T-helper 17 cell (primary cell): ENCODE data around the gene GGT6. TPM values are rescaled to one million over a fixed set of nuclear protein-coding genes. Genes with fewer than 3 reads are reported as not detected.
"Not testable (repeated sequence)": the region's sequence is repeated elsewhere in the genome, so short reads cannot be mapped to it uniquely, and the experiment has no call there.

ENCODE experiments used
- ATAC-seq: fragments of 150-1000 bp; cut with Tn5 transposase; 2 replicates; pipeline ENCODE4 v1.10.0; 2021; ENCODE audit warnings: mild to moderate bottlenecking, moderate library complexity
- DNase-seq, 3 donors: peaks; one replicate each; pipeline versions ENCODE4 v3.0.0 to v3.0.0-alpha.2; 2020 to 2021
- H3K9me3 ChIP-seq: one replicate; pipeline ENCODE4 v1.7.0; 2013; ENCODE audit warnings: low read length, mild to moderate bottlenecking; ENCODE audit not compliant: control insufficient read depth, poor library complexity, severe bottlenecking
- H3K27ac Mint-ChIP-seq: one replicate; pipeline ENCODE4 v1.8.0; 2022; ENCODE audit warnings: mild to moderate bottlenecking, moderate library complexity, mixed read lengths
- H3K27me3 Mint-ChIP-seq: one replicate; pipeline ENCODE4 v1.8.0; 2022; ENCODE audit warnings: mixed read lengths
- H3K36me3 Mint-ChIP-seq: one replicate; pipeline ENCODE4 v1.8.0; 2022; ENCODE audit warnings: low read depth, mixed read lengths
- H3K4me1 Mint-ChIP-seq: one replicate; pipeline ENCODE4 v1.8.0; 2022; ENCODE audit warnings: mild to moderate bottlenecking, mixed read lengths
- H3K4me3 Mint-ChIP-seq: one replicate; pipeline ENCODE4 v1.8.0; 2022; ENCODE audit warnings: mild to moderate bottlenecking, moderate library complexity, mixed read lengths
- total RNA-seq, 4 donors: library from RNA in 2 of 4; stranded (reverse) in 2 of 4; gene quantifications; one replicate each; pipeline ENCODE4 v1.2.3 and lab custom pipeline; 2022 to 2026

The GGT6 gene
- total RNA-seq = not detected
- 0 reads per million in 2 donors for total RNA-seq (lab: John Stamatoyannopoulos, UW)

- no peak for DNase-seq
- no peaks in the 10 kb centered on the region for H3K36me3 Mint-ChIP-seq
- no peak for ATAC-seq
Measured at GRCh38 chr17:4560421-4560820, at the start of gene GGT6. GGT6 (minus strand) TSS chr17:4560577; CDS start chr17:4560521, 56 bp downstream.

GRCh38 chr17:4610162-4610561 lies 49.8 kb upstream of the GGT6 start:
- Mint-ChIP-seq H3K4me3 (no peak overlapping the region), H3K27me3 (peaks cover 37% of the 10 kb centered on the region), H3K4me1 (no peaks in the 10 kb centered on the region), H3K27ac (no peak overlapping the region), H3K36me3 (no peaks in the 10 kb centered on the region)
- ATAC-seq (no peak), DNase-seq (no peak)
- H3K9me3 ChIP-seq = no peaks in the 10 kb centered on the region

More at GRCh38 chr17:4560421-4560820, at the start of gene GGT6:
- peaks cover 19% of the 10 kb centered on the region for H3K4me1 Mint-ChIP-seq
- no peaks in the 10 kb centered on the region for H3K27me3 Mint-ChIP-seq
- peak within 1 kb of the TSS; percentile 88 for H3K27ac Mint-ChIP-seq
- H3K9me3 ChIP-seq = no peaks in the 10 kb centered on the region
- H3K4me3 Mint-ChIP-seq = no peak within 1 kb of the TSS

- H3K27me3 Mint-ChIP-seq = peaks cover 37% of the 10 kb centered on the region
- H3K36me3 Mint-ChIP-seq = no peaks in the 10 kb centered on the region
- ATAC-seq (no peak), DNase-seq (no peak)
- H3K4me1 Mint-ChIP-seq = no peaks in the 10 kb centered on the region
- no peak overlapping the region for H3K4me3 Mint-ChIP-seq
- H3K27ac Mint-ChIP-seq = no peak overlapping the region
- H3K9me3 ChIP-seq = no peaks in the 10 kb centered on the region
Measured at GRCh38 chr17:4609761-4610160, 49.4 kb upstream of the GGT6 start.

- ATAC-seq = no peak
- DNase-seq = no peak
- peaks cover 2% of the 10 kb centered on the region for H3K36me3 Mint-ChIP-seq
Measured at GRCh38 chr17:4607773-4608187, 47.4 kb upstream of the GGT6 start.

GRCh38 chr17:4607261-4607741 lies 46.9 kb upstream of the GGT6 start:
- Mint-ChIP-seq H3K4me3 (no peak overlapping the region), H3K36me3 (peaks cover 2% of the 10 kb centered on the region), H3K27me3 (peaks cover 54% of the 10 kb centered on the region), H3K27ac (no peak overlapping the region), H3K4me1 (peaks cover 2% of the 10 kb centered on the region)
- DNase-seq = no peak
- ATAC-seq = no peak
- no peaks in the 10 kb centered on the region for H3K9me3 ChIP-seq

More at GRCh38 chr17:4607773-4608187, 47.4 kb upstream of the GGT6 start:
- Mint-ChIP-seq H3K27ac (no peak overlapping the region), H3K4me1 (peaks cover 2% of the 10 kb centered on the region), H3K27me3 (peaks cover 51% of the 10 kb centered on the region), H3K4me3 (no peak overlapping the region)
- no peaks in the 10 kb centered on the region for H3K9me3 ChIP-seq

GRCh38 chr17:4605826-4606225 lies 45.4 kb upstream of the GGT6 start:
- no peaks in the 10 kb centered on the region for H3K9me3 ChIP-seq
- H3K4me3 Mint-ChIP-seq = no peak overlapping the region
- H3K36me3 Mint-ChIP-seq = peaks cover 2% of the 10 kb centered on the region
- DNase-seq (no peak), ATAC-seq (no peak)
- H3K27me3 Mint-ChIP-seq = peaks cover 54% of the 10 kb centered on the region
- peaks cover 2% of the 10 kb centered on the region for H3K4me1 Mint-ChIP-seq
- no peak overlapping the region for H3K27ac Mint-ChIP-seq

GRCh38 chr17:4604736-4605135 lies 44.4 kb upstream of the GGT6 start:
- DNase-seq, H3K9me3 ChIP-seq, H3K36me3 Mint-ChIP-seq, H3K4me3 Mint-ChIP-seq, H3K27ac Mint-ChIP-seq, H3K4me1 Mint-ChIP-seq, ATAC-seq: not testable (repeated sequence)
- peaks cover 50% of the 10 kb centered on the region for H3K27me3 Mint-ChIP-seq

- no peaks in the 10 kb centered on the region for H3K9me3 ChIP-seq
- peaks cover 2% of the 10 kb centered on the region for H3K4me1 Mint-ChIP-seq
- no peak for DNase-seq
- H3K36me3 Mint-ChIP-seq = peaks cover 2% of the 10 kb centered on the region
- ATAC-seq = no peak
- no peak overlapping the region for H3K27ac Mint-ChIP-seq
- H3K4me3 Mint-ChIP-seq = no peak overlapping the region
- peaks cover 50% of the 10 kb centered on the region for H3K27me3 Mint-ChIP-seq
Measured at GRCh38 chr17:4604111-4604644, 43.8 kb upstream of the GGT6 start.

- Mint-ChIP-seq H3K4me3 (no peak overlapping the region), H3K36me3 (peaks cover 2% of the 10 kb centered on the region), H3K4me1 (peaks cover 2% of the 10 kb centered on the region), H3K27ac (no peak overlapping the region), H3K27me3 (peaks cover 41% of the 10 kb centered on the region)
- DNase-seq (no peak), ATAC-seq (no peak)
- no peaks in the 10 kb centered on the region for H3K9me3 ChIP-seq
Measured at GRCh38 chr17:4602041-4602440, 41.7 kb upstream of the GGT6 start.

GRCh38 chr17:4601326-4601725 lies 40.9 kb upstream of the GGT6 start:
- Mint-ChIP-seq H3K27me3 (peaks cover 43% of the 10 kb centered on the region), H3K36me3 (peaks cover 2% of the 10 kb centered on the region)
- DNase-seq = no peak

GRCh38 chr17:4600563-4600962 lies 40.2 kb upstream of the GGT6 start:
- Mint-ChIP-seq H3K4me3 (no peak overlapping the region), H3K36me3 (peaks cover 2% of the 10 kb centered on the region), H3K27me3 (peaks cover 42% of the 10 kb centered on the region), H3K27ac (no peak overlapping the region), H3K4me1 (peaks cover 2% of the 10 kb centered on the region)
- H3K9me3 ChIP-seq = no peaks in the 10 kb centered on the region
- DNase-seq (no peak), ATAC-seq (no peak)

More at GRCh38 chr17:4601326-4601725, 40.9 kb upstream of the GGT6 start:
- no peak for ATAC-seq
- peaks cover 2% of the 10 kb centered on the region for H3K4me1 Mint-ChIP-seq
- no peak overlapping the region for H3K27ac Mint-ChIP-seq
- H3K9me3 ChIP-seq = no peaks in the 10 kb centered on the region
- H3K4me3 Mint-ChIP-seq = no peak overlapping the region

GRCh38 chr17:4599505-4600281 lies 39.3 kb upstream of the GGT6 start:
- H3K9me3 ChIP-seq = no peaks in the 10 kb centered on the region
- peaks cover 5% of the 10 kb centered on the region for H3K4me1 Mint-ChIP-seq
- no peak for ATAC-seq

GRCh38 chr17:4598776-4599504 lies 38.6 kb upstream of the GGT6 start:
- Mint-ChIP-seq H3K36me3 (no peaks in the 10 kb centered on the region), H3K27ac (no peak overlapping the region), H3K4me1 (peaks cover 3% of the 10 kb centered on the region), H3K27me3 (peaks cover 38% of the 10 kb centered on the region), H3K4me3 (no peak overlapping the region)
- ATAC-seq (no peak), DNase-seq (no peak)
- no peaks in the 10 kb centered on the region for H3K9me3 ChIP-seq

More at GRCh38 chr17:4599505-4600281, 39.3 kb upstream of the GGT6 start:
- peaks cover 42% of the 10 kb centered on the region for H3K27me3 Mint-ChIP-seq
- no peak for DNase-seq
- H3K36me3 Mint-ChIP-seq = peaks cover 2% of the 10 kb centered on the region
- H3K4me3 Mint-ChIP-seq = no peak overlapping the region
- H3K27ac Mint-ChIP-seq = no peak overlapping the region
